Peyer's patch (tissue), 4 donors: Measurements from ENCODE around the gene PSTPIP2. TPM values are rescaled to one million over a fixed set of nuclear protein-coding genes. Genes with fewer than 3 reads are reported as not detected.
"Not testable (repeated sequence)": the region's sequence is repeated elsewhere in the genome, so short reads cannot be mapped to it uniquely, and the experiment has no call there.

Experiments used
- DNase-seq, 3 donors: peaks; one replicate each; pipeline ENCODE4 v3.0.0-alpha.2; 2017 to 2019
- H3K27ac ChIP-seq, 4 donors: fragments of 200-600 bp; sonication (generic); one replicate each; pipeline ENCODE4 v1.5.1; 2016 to 2019
- H3K27me3 ChIP-seq, 2 donors: fragments of 200-600 bp; sonication (generic); one replicate each; pipeline ENCODE4 v1.5.1; 2019
- H3K36me3 ChIP-seq, 3 donors: fragments of 200-600 bp; sonication (generic); one replicate each; pipeline ENCODE4 v1.5.1; 2016 to 2019
- H3K4me1 ChIP-seq, 4 donors: fragments of 200-600 bp; sonication (generic); one replicate each; pipeline ENCODE4 v1.5.1; 2016 to 2019
- H3K4me3 ChIP-seq, 4 donors: fragments of 200-600 bp; sonication (generic); 1 replicate in 3 of 4; 2 replicates in 1 of 4; pipeline ENCODE4 v1.5.1; 2016 to 2019; ENCODE audit warnings: mild to moderate bottlenecking in 1 of 4
- H3K9me3 ChIP-seq, 4 donors: fragments of 200-600 bp; sonication (generic); one replicate each; pipeline ENCODE4 v1.5.1; 2016 to 2019; ENCODE audit warnings: mild to moderate bottlenecking in 1 of 4
- POLR2A ChIP-seq, 2 donors: fragments of 450-650 bp; IDR thresholded peaks; one replicate each; pipeline ENCODE4 v1.5.1; 2017; ENCODE audit warnings: antibody characterized with exemption in 2 of 2, mild to moderate bottlenecking in 2 of 2, moderate library complexity in 2 of 2
- total RNA-seq, 4 donors: library from RNA; depleted of rRNA; stranded (reverse); fragments of >200 nt; gene quantifications; one replicate each; pipeline ENCODE4 v1.1.0, GENCODE V29; 2016
- TF ChIP-seq, protein P1 (sequence below), 6 experiments: fragments of 450-650 bp in 4 of 6; fragments of 200-600 bp in 2 of 6; sonication (generic) in 1 of 6; IDR thresholded peaks; one replicate each; pipeline ENCODE4 v1.5.1; 2017 to 2019; ENCODE audit warnings: antibody characterized with exemption in 6 of 6, mild to moderate bottlenecking in 3 of 6, moderate library complexity in 1 of 6

Gene PSTPIP2
- total RNA-seq, 4 donors from 2014 or later: 3.5 to 17.3 (median 7.3) TPM

DNA sequence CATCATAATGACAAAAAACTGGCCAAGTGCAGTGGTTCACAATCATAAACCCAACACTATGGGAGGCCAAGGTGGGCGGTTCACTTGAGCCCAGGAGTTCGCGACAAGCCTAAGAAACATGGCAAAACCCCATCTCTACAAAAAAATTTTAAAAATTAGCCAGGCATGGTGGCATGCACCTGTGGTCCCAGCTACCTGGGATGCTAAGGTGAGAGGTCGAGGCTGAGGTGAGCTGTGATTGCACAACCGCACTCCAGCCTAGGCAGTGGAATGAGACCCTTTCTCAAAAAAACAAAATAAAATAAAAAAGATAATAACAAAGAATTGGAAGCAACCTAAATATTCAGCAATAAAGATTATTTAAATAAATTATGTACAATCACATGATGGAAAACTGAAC, 21.8 kb downstream of the PSTPIP2 start:
- no peak overlapping the region for H3K27ac ChIP-seq
- no peaks in the 10 kb centered on the region for H3K9me3 ChIP-seq
- no peak overlapping the region for H3K4me3 ChIP-seq
- H3K4me1 ChIP-seq: no peaks in the 10 kb centered on the region
- DNase-seq: no peak
- no peaks in the 10 kb centered on the region for H3K27me3 ChIP-seq
- TF ChIP-seq, protein P1, sequence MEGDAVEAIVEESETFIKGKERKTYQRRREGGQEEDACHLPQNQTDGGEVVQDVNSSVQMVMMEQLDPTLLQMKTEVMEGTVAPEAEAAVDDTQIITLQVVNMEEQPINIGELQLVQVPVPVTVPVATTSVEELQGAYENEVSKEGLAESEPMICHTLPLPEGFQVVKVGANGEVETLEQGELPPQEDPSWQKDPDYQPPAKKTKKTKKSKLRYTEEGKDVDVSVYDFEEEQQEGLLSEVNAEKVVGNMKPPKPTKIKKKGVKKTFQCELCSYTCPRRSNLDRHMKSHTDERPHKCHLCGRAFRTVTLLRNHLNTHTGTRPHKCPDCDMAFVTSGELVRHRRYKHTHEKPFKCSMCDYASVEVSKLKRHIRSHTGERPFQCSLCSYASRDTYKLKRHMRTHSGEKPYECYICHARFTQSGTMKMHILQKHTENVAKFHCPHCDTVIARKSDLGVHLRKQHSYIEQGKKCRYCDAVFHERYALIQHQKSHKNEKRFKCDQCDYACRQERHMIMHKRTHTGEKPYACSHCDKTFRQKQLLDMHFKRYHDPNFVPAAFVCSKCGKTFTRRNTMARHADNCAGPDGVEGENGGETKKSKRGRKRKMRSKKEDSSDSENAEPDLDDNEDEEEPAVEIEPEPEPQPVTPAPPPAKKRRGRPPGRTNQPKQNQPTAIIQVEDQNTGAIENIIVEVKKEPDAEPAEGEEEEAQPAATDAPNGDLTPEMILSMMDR (IDR thresholded peaks at IDR 0.05): no peak
- H3K36me3 ChIP-seq: no peaks in the 10 kb centered on the region

DNA sequence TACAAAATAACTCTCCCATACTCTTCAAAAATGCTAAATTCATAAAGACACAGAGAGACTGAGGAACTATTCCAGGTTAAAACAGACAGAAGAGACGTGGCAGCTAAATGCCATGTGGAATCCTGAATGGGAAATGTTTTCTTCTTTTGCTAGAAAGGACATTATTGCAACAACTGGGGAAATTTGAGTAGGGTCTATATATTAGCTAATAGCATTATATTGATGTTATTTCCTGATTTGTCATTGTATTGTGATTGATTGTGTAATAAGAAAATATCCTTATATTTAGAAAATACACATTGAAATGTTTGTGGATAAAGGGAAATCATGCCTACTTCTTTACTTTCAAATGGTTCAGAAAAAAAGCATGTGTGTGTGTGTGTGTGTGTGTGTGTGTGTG, 23.4 kb downstream of the PSTPIP2 start:
- H3K9me3 ChIP-seq: no peaks in the 10 kb centered on the region
- no peak for DNase-seq
- H3K4me3 ChIP-seq: no peak overlapping the region
- no peaks in the 10 kb centered on the region for H3K36me3 ChIP-seq
- no peaks in the 10 kb centered on the region for H3K4me1 ChIP-seq
- no peaks in the 10 kb centered on the region for H3K27me3 ChIP-seq
- no peak for TF ChIP-seq POLR2A (IDR thresholded peaks at IDR 0.05)
- TF ChIP-seq, protein P1 (IDR thresholded peaks at IDR 0.05): no peak
- no peak overlapping the region for H3K27ac ChIP-seq

DNA sequence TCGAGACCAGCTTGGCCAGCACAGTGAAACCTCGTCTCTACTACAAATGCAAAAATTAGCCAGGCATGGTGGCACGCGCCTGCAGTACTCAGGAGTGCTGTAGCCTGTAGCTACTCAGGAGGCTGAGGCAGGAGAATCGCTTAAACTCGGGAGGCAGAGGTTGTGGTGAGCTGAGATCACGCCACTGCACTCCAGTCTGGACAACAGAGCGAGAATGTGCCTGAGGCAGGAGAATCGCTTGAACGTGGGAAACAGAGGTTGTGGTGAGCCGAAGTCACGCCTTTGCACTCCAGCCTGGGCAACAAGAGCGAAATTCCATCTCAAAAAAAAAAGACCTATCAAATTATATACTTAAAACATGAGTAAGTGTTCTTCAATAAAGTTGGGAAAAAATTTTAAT, 24.7 kb downstream of the PSTPIP2 start:
- H3K4me3 ChIP-seq, H3K27me3 ChIP-seq, H3K36me3 ChIP-seq, H3K4me1 ChIP-seq, H3K27ac ChIP-seq, H3K9me3 ChIP-seq, DNase-seq: not testable (repeated sequence)

GRCh38 chr18:46046688-46047087, 25.4 kb downstream of the PSTPIP2 start:
- Histone ChIP-seq H3K9me3 (no peaks in the 10 kb centered on the region), H3K4me1 (no peaks in the 10 kb centered on the region), H3K4me3 (no peak overlapping the region), H3K36me3 (no peaks in the 10 kb centered on the region), H3K27me3 (no peaks in the 10 kb centered on the region), H3K27ac (no peak overlapping the region)
- no peak for DNase-seq
- TF ChIP-seq, protein P1 (IDR thresholded peaks at IDR 0.05): no peak
- no peak for TF ChIP-seq POLR2A (IDR thresholded peaks at IDR 0.05)

DNA sequence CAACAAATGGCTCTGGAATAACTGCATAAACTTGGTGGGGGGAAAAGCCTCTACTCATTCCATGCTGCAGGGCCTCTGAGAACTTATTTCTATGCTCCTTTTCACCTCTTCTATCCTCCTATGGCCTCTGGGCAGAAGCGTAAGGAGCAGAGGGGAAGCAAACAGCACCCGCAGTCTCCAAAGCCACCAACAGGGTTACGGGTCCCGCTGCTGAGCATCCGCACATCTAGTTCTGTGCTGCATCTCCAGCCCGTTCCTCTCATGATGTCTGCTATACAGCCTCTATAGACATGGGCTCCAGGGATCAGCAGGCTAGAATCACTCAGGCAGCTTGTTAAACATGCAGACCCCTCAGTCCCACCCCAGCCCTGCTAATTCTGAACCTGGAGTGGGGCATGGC, 25.9 kb downstream of the PSTPIP2 start:
- Histone ChIP-seq H3K4me3 (no peak overlapping the region), H3K4me1 (no peaks in the 10 kb centered on the region), H3K27me3 (no peaks in the 10 kb centered on the region), H3K9me3 (no peaks in the 10 kb centered on the region), H3K36me3 (no peaks in the 10 kb centered on the region), H3K27ac (no peak overlapping the region)
- TF ChIP-seq, protein P1 (IDR thresholded peaks at IDR 0.05): no peak
- TF ChIP-seq POLR2A (IDR thresholded peaks at IDR 0.05): no peak
- no peak for DNase-seq

GRCh38 chr18:46042571-46043123, 29.4 kb downstream of the PSTPIP2 start:
- H3K27ac ChIP-seq: no peak overlapping the region
- H3K9me3 ChIP-seq: no peaks in the 10 kb centered on the region
- TF ChIP-seq, protein P1 (IDR thresholded peaks at IDR 0.05): no peak
- TF ChIP-seq POLR2A (IDR thresholded peaks at IDR 0.05): no peak
- DNase-seq: no peak
- H3K27me3 ChIP-seq: no peaks in the 10 kb centered on the region
- no peaks in the 10 kb centered on the region for H3K36me3 ChIP-seq
- H3K4me3 ChIP-seq: no peak overlapping the region
- H3K4me1 ChIP-seq: no peaks in the 10 kb centered on the region
